ENCODE data around the gene URI1. TPM values are rescaled to one million over a fixed set of nuclear protein-coding genes. Genes with fewer than 3 reads are reported as not detected.
A peak's percentile ranks its signal among the peaks of the same experiment; 100 is the strongest.

The URI1 gene
- total and polyA plus RNA-seq, 7 experiments from 2014 or later: 17.5 to 106 (median 56.5) TPM

GRCh38 chr19:30009013-30009412 lies 67.0 kb downstream of the URI1 start:
- CTCF ChIA-PET: no interaction called here
- Mint-ChIP-seq H3K27me3 (no peaks in the 10 kb centered on the region), H3K4me3 (no peak overlapping the region), H3K9me3 (no peaks in the 10 kb centered on the region), H3K4me1 (peaks cover 22 to 40% (median 35%) of the 10 kb centered on the region in 7 donors), H3K36me3 (peaks cover 12 to 66% (median 45%) of the 10 kb centered on the region in 5 donors), H3K27ac (peak overlapping the region in 2 of 9 donors; percentile 21 to 33)
- H3K27ac ChIP-seq (ENCODE audit: low read depth, low read length): no peak overlapping the region
- H3K4me1 ChIP-seq (ENCODE audit: control insufficient read depth in 2 of 2, insufficient read depth in 2 of 2, low read length in 2 of 2): peaks cover 8 to 17% of the 10 kb centered on the region in 2 donors
- H3K9me3 ChIP-seq (ENCODE audit: control insufficient read depth in 2 of 3, low read length in 3 of 3): no peaks in the 10 kb centered on the region
- DNase-seq: no peak
- intact Hi-C loops (cut with micrococcal nuclease): loop anchor here in 1 of 2 donors (5.0 kb wide), 1 partner anchor 67 kb away; the partner anchor contains the start of gene URI1
- POLR2A ChIA-PET: no interaction called here
- peaks cover 4 to 32% (median 8%) of the 10 kb centered on the region in 3 experiments for H3K36me3 ChIP-seq (ENCODE audit: control insufficient read depth in 2 of 3, insufficient read depth in 3 of 3, low read length in 3 of 3)
- H3K27me3 ChIP-seq (ENCODE audit: control insufficient read depth in 2 of 2, insufficient read depth in 2 of 2, low read length in 2 of 2): no peaks in the 10 kb centered on the region
- no peak for ATAC-seq
- no peak overlapping the region for H3K4me3 ChIP-seq (ENCODE audit: low read length)

GRCh38 chr19:30011051-30011578 lies 69.1 kb downstream of the URI1 start:
- H3K9me3 ChIP-seq (ENCODE audit: control insufficient read depth in 2 of 3, low read length in 3 of 3): no peaks in the 10 kb centered on the region
- peaks cover 5 to 20% (median 14%) of the 10 kb centered on the region in 7 donors for H3K4me1 Mint-ChIP-seq
- ChIA-PET CTCF (no interaction called here), POLR2A (no interaction called here)
- H3K36me3 ChIP-seq (ENCODE audit: control insufficient read depth in 2 of 3, insufficient read depth in 3 of 3, low read length in 3 of 3): peaks cover 4 to 32% (median 8%) of the 10 kb centered on the region in 3 experiments
- peaks cover 2 to 5% of the 10 kb centered on the region in 2 donors for H3K4me1 ChIP-seq (ENCODE audit: control insufficient read depth in 2 of 2, insufficient read depth in 2 of 2, low read length in 2 of 2)
- peaks cover 9 to 56% (median 36%) of the 10 kb centered on the region in 5 donors for H3K36me3 Mint-ChIP-seq
- DNase-seq: no peak
- H3K27me3 ChIP-seq (ENCODE audit: control insufficient read depth in 2 of 2, insufficient read depth in 2 of 2, low read length in 2 of 2): no peaks in the 10 kb centered on the region
- ATAC-seq: no peak
- no peak overlapping the region for H3K4me3 ChIP-seq (ENCODE audit: low read length)
- no peaks in the 10 kb centered on the region for H3K9me3 Mint-ChIP-seq
- intact Hi-C loops (cut with micrococcal nuclease): loop anchor here in 1 of 2 donors (5.0 kb wide), 1 partner anchor 34 kb away; no protein-coding TSS in a partner anchor
- no peaks in the 10 kb centered on the region for H3K27me3 Mint-ChIP-seq
- H3K27ac ChIP-seq (ENCODE audit: low read depth, low read length): no peak overlapping the region
- no peak overlapping the region for H3K4me3 Mint-ChIP-seq
- no peak overlapping the region for H3K27ac Mint-ChIP-seq

GRCh38 chr19:30014770-30015169 lies 72.7 kb downstream of the URI1 start:
- ChIA-PET POLR2A (no interaction called here), CTCF (no interaction called here)
- ATAC-seq (no peak), DNase-seq (no peak)
- no peaks in the 10 kb centered on the region for H3K27me3 ChIP-seq (ENCODE audit: control insufficient read depth in 2 of 2, insufficient read depth in 2 of 2, low read length in 2 of 2)
- H3K4me3 Mint-ChIP-seq: no peak overlapping the region
- H3K36me3 Mint-ChIP-seq: peaks cover 8 to 53% (median 37%) of the 10 kb centered on the region in 5 donors
- H3K9me3 ChIP-seq (ENCODE audit: control insufficient read depth in 2 of 3, low read length in 3 of 3): no peaks in the 10 kb centered on the region
- no peak overlapping the region for H3K4me3 ChIP-seq (ENCODE audit: low read length)
- peak overlapping the region in 1 of 9 donors; percentile 3 for H3K27ac Mint-ChIP-seq
- H3K27me3 Mint-ChIP-seq: no peaks in the 10 kb centered on the region
- peaks cover 0 to 24% (median 4%) of the 10 kb centered on the region in 3 experiments for H3K36me3 ChIP-seq (ENCODE audit: control insufficient read depth in 2 of 3, insufficient read depth in 3 of 3, low read length in 3 of 3)
- intact Hi-C loops (cut with micrococcal nuclease): loop anchor here in 1 of 2 donors (5.0 kb wide), 1 partner anchor 37 kb away; no protein-coding TSS in a partner anchor
- H3K4me1 ChIP-seq (ENCODE audit: control insufficient read depth in 2 of 2, insufficient read depth in 2 of 2, low read length in 2 of 2): no peaks in the 10 kb centered on the region
- H3K4me1 Mint-ChIP-seq: peaks cover 0 to 5% (median 0%) of the 10 kb centered on the region in 7 donors
- H3K9me3 Mint-ChIP-seq: no peaks in the 10 kb centered on the region
- no peak overlapping the region for H3K27ac ChIP-seq (ENCODE audit: low read depth, low read length)

- H3K9me3 Mint-ChIP-seq: peaks cover 0 to 1% (median 0%) of the 10 kb centered on the region in 11 donors
- H3K9me3 ChIP-seq (ENCODE audit: control insufficient read depth in 2 of 3, low read length in 3 of 3): no peaks in the 10 kb centered on the region
- no peak overlapping the region for H3K27ac ChIP-seq (ENCODE audit: low read depth, low read length)
- no peak overlapping the region for H3K4me3 Mint-ChIP-seq
- no peaks in the 10 kb centered on the region for H3K27me3 ChIP-seq (ENCODE audit: control insufficient read depth in 2 of 2, insufficient read depth in 2 of 2, low read length in 2 of 2)
- no peak overlapping the region for H3K4me3 ChIP-seq (ENCODE audit: low read length)
- DNase-seq (no peak), ATAC-seq (no peak)
- H3K27me3 Mint-ChIP-seq: no peaks in the 10 kb centered on the region
- H3K36me3 ChIP-seq (ENCODE audit: control insufficient read depth in 2 of 3, insufficient read depth in 3 of 3, low read length in 3 of 3): peaks cover 0 to 8% (median 2%) of the 10 kb centered on the region in 3 experiments
- peak overlapping the region in 2 of 9 donors; percentile 7 to 23 for H3K27ac Mint-ChIP-seq
- ChIA-PET CTCF (no interaction called here), POLR2A (interaction anchor here (0.8 kb wide), 1 partner anchor 20 kb away, joined by 3 read pairs; no protein-coding TSS in a partner anchor)
- H3K4me1 Mint-ChIP-seq: peaks cover 0 to 6% (median 1%) of the 10 kb centered on the region in 7 donors
- intact Hi-C loops (cut with micrococcal nuclease): no loop called here
- no peaks in the 10 kb centered on the region for H3K4me1 ChIP-seq (ENCODE audit: control insufficient read depth in 2 of 2, insufficient read depth in 2 of 2, low read length in 2 of 2)
- H3K36me3 Mint-ChIP-seq: peaks cover 6 to 54% (median 35%) of the 10 kb centered on the region in 5 donors
Measured at GRCh38 chr19:30017172-30017571, 75.1 kb downstream of the URI1 start.

GRCh38 chr19:30020189-30020588 lies 78.2 kb downstream of the URI1 start:
- no peak for ATAC-seq
- H3K36me3 ChIP-seq (ENCODE audit: control insufficient read depth in 2 of 3, insufficient read depth in 3 of 3, low read length in 3 of 3): no peaks in the 10 kb centered on the region
- Mint-ChIP-seq H3K27me3 (no peaks in the 10 kb centered on the region), H3K36me3 (peaks cover 0 to 48% (median 27%) of the 10 kb centered on the region in 5 donors), H3K4me1 (peaks cover 0 to 9% (median 5%) of the 10 kb centered on the region in 7 donors), H3K4me3 (no peak overlapping the region), H3K27ac (no peak overlapping the region), H3K9me3 (peaks cover 0 to 1% (median 0%) of the 10 kb centered on the region in 11 donors)
- no peaks in the 10 kb centered on the region for H3K4me1 ChIP-seq (ENCODE audit: control insufficient read depth in 2 of 2, insufficient read depth in 2 of 2, low read length in 2 of 2)
- no peak overlapping the region for H3K4me3 ChIP-seq (ENCODE audit: low read length)
- intact Hi-C loops (cut with micrococcal nuclease): no loop called here
- H3K27me3 ChIP-seq (ENCODE audit: control insufficient read depth in 2 of 2, insufficient read depth in 2 of 2, low read length in 2 of 2): no peaks in the 10 kb centered on the region
- no peaks in the 10 kb centered on the region for H3K9me3 ChIP-seq (ENCODE audit: control insufficient read depth in 2 of 3, low read length in 3 of 3)
- DNase-seq: no peak
- ChIA-PET POLR2A (no interaction called here), CTCF (no interaction called here)
- H3K27ac ChIP-seq (ENCODE audit: low read depth, low read length): no peak overlapping the region

GRCh38 chr19:30022659-30023058 lies 80.6 kb downstream of the URI1 start:
- Mint-ChIP-seq H3K27me3 (no peaks in the 10 kb centered on the region), H3K27ac (no peak overlapping the region), H3K4me1 (peaks cover under 1 to 27% (median 5%) of the 10 kb centered on the region in 7 donors), H3K36me3 (peaks cover 3 to 62% (median 25%) of the 10 kb centered on the region in 5 donors), H3K9me3 (peaks cover 0 to 1% (median 0%) of the 10 kb centered on the region in 11 donors), H3K4me3 (no peak overlapping the region)
- POLR2A ChIA-PET: no interaction called here
- no peaks in the 10 kb centered on the region for H3K9me3 ChIP-seq (ENCODE audit: control insufficient read depth in 2 of 3, low read length in 3 of 3)
- DNase-seq: no peak
- ATAC-seq: no peak
- no peak overlapping the region for H3K4me3 ChIP-seq (ENCODE audit: low read length)
- H3K27me3 ChIP-seq (ENCODE audit: control insufficient read depth in 2 of 2, insufficient read depth in 2 of 2, low read length in 2 of 2): no peaks in the 10 kb centered on the region
- no peak overlapping the region for H3K27ac ChIP-seq (ENCODE audit: low read depth, low read length)
- intact Hi-C loops (cut with micrococcal nuclease): no loop called here
- no peaks in the 10 kb centered on the region for H3K36me3 ChIP-seq (ENCODE audit: control insufficient read depth in 2 of 3, insufficient read depth in 3 of 3, low read length in 3 of 3)
- H3K4me1 ChIP-seq (ENCODE audit: control insufficient read depth in 2 of 2, insufficient read depth in 2 of 2, low read length in 2 of 2): no peaks in the 10 kb centered on the region
- CTCF ChIA-PET: no interaction called here

- ChIA-PET POLR2A (no interaction called here), CTCF (no interaction called here)
- Histone ChIP-seq H3K4me3 (ENCODE audit: low read length) (no peak overlapping the region), H3K9me3 (ENCODE audit: control insufficient read depth in 2 of 3, low read length in 3 of 3) (no peaks in the 10 kb centered on the region), H3K27ac (ENCODE audit: low read depth, low read length) (no peak overlapping the region), H3K27me3 (ENCODE audit: control insufficient read depth in 2 of 2, insufficient read depth in 2 of 2, low read length in 2 of 2) (no peaks in the 10 kb centered on the region), H3K4me1 (ENCODE audit: control insufficient read depth in 2 of 2, insufficient read depth in 2 of 2, low read length in 2 of 2) (no peaks in the 10 kb centered on the region), H3K36me3 (ENCODE audit: control insufficient read depth in 2 of 3, insufficient read depth in 3 of 3, low read length in 3 of 3) (no peaks in the 10 kb centered on the region)
- intact Hi-C loops (cut with micrococcal nuclease): no loop called here
- Mint-ChIP-seq H3K9me3 (peaks cover 0 to 1% (median 0%) of the 10 kb centered on the region in 11 donors), H3K27me3 (no peaks in the 10 kb centered on the region), H3K27ac (no peak overlapping the region), H3K4me1 (peaks cover 4 to 26% (median 10%) of the 10 kb centered on the region in 7 donors), H3K36me3 (peaks cover 3 to 63% (median 27%) of the 10 kb centered on the region in 5 donors), H3K4me3 (no peak overlapping the region)
- ATAC-seq (no peak), DNase-seq (no peak)
Measured at GRCh38 chr19:30023330-30023729, 81.3 kb downstream of the URI1 start.
